GM12878 (cell line): Measurements from ENCODE around the gene GSG1L. TPM values are rescaled to one million over a fixed set of nuclear protein-coding genes. Genes with fewer than 3 reads are reported as not detected.

Experiments
- ATAC-seq: fragments of 200-7000 bp; cut with Tn5 transposase; 3 replicates; pipeline ENCODE4 v1.9.1; 2020; ENCODE audit warnings: mild to moderate bottlenecking, moderate library complexity
- BruUV-seq: library from RNA; stranded (reverse); fragments of 400-500 nt; replicated peaks from 2 replicates; lab custom pipeline; 2021; lab: Mats Ljungman, UMichigan
- CTCF ChIA-PET: fragments of 300-600 bp; sonication (Branson Sonifier 250); formaldehyde crosslinking; extraction: SDS; loops from one replicate; lab custom pipeline; 2021; ENCODE audit warnings: inconsistent platforms; lab: Yijun Ruan, JAX
- POLR2A ChIA-PET: fragments of 350-600 bp; formaldehyde crosslinking; extraction: SDS; loops from one replicate; lab custom pipeline; 2021; ENCODE audit warnings: inconsistent platforms; lab: Charles Lee
- RAD21 ChIA-PET: fragments of 300-600 bp; sonication (Branson Sonifier 250); formaldehyde crosslinking; loops from one replicate; lab custom pipeline; 2023; ENCODE audit warnings: antibody characterized with exemption; ENCODE audit not compliant: unreplicated experiment; lab: Charles Lee
- SMC1A ChIA-PET: fragments of 300-600 bp; sonication (Branson Sonifier 250); formaldehyde crosslinking; loops from one replicate; lab custom pipeline; 2023; ENCODE audit not compliant: unreplicated experiment, uncharacterized antibody; lab: Charles Lee
- DNase-seq: peaks from one replicate; pipeline ENCODE4 v3.0.0-alpha.2; 2011; ENCODE audit warnings: low read depth, low spot score
- FAIRE-seq: peaks from 3 replicates; lab custom pipeline; 2011; peaks lifted over from hg19 to GRCh38; lab: Jason Lieb, UNC
- H2AFZ ChIP-seq: 2 replicates; pipeline ENCODE4 v1.6.0; 2011; ENCODE audit warnings: low read depth, low read length, control low read depth; ENCODE audit not compliant: control insufficient read depth
- H3K27ac ChIP-seq: 2 replicates; pipeline ENCODE4 v1.5.1; 2011; ENCODE audit warnings: control low read depth; ENCODE audit not compliant: control insufficient read depth, insufficient read depth
- H3K27me3 ChIP-seq, 2 experiments: replicated peaks in 1 of 2; 2 replicates each; pipeline versions ENCODE4 v1.6.0 to v1.6.1; 2011; ENCODE audit warnings: low read length in 1 of 2; ENCODE audit not compliant: control insufficient read depth in 2 of 2, insufficient read depth in 2 of 2
- H3K36me3 ChIP-seq, 2 experiments: 2 replicates each; pipeline ENCODE4 v1.5.1; 2011; ENCODE audit warnings: low read length in 1 of 2; ENCODE audit not compliant: control insufficient read depth in 2 of 2, insufficient read depth in 2 of 2
- H3K4me1 ChIP-seq: 2 replicates; pipeline ENCODE4 v1.6.1; 2011; ENCODE audit warnings: mild to moderate bottlenecking, low read length, moderate library complexity, mixed read lengths; ENCODE audit not compliant: control insufficient read depth, insufficient read depth
- H3K4me2 ChIP-seq: 2 replicates; pipeline ENCODE4 v1.6.0; 2011; ENCODE audit warnings: control low read depth; ENCODE audit not compliant: control insufficient read depth, insufficient read depth
- H3K4me3 ChIP-seq: fragments of 200-600 bp; sonication (generic); 2 replicates; pipeline ENCODE4 v1.5.1; 2016
- H3K79me2 ChIP-seq: 2 replicates; pipeline ENCODE4 v1.6.0; 2011; ENCODE audit warnings: low read length; ENCODE audit not compliant: control insufficient read depth, insufficient read depth
- H3K9ac ChIP-seq: 2 replicates; pipeline ENCODE4 v1.8.0; 2011; ENCODE audit warnings: low read length, control low read depth, mixed read lengths; ENCODE audit not compliant: control insufficient read depth, insufficient read depth
- H3K9me3 ChIP-seq: replicated peaks from 3 replicates; pipeline ENCODE4 v1.5.1; 2011; ENCODE audit warnings: mild to moderate bottlenecking, low read length; ENCODE audit not compliant: control insufficient read depth, insufficient read depth
- H4K20me1 ChIP-seq: 2 replicates; pipeline ENCODE4 v1.6.0; 2011; ENCODE audit not compliant: control insufficient read depth, insufficient read depth
- EED ChIP-seq: sonication (generic); IDR thresholded peaks from 2 replicates; pipeline ENCODE4 v1.6.1; 2016; ENCODE audit warnings: antibody characterized with exemption, low read depth
- GABPA ChIP-seq: IDR thresholded peaks from 2 replicates; pipeline ENCODE4 v1.6.1; 2014; ENCODE audit warnings: antibody characterized with exemption, low read depth, mild to moderate bottlenecking, inconsistent platforms
- HDAC2 ChIP-seq: fragments of 200-600 bp; sonication (generic); IDR thresholded peaks from 2 replicates; pipeline ENCODE4 v1.6.1; 2017
- HDAC6 ChIP-seq: fragments of 200-600 bp; sonication (generic); IDR thresholded peaks from one replicate; pipeline ENCODE4 v1.8.0; 2017; ENCODE audit warnings: antibody characterized with exemption; ENCODE audit not compliant: unreplicated experiment
- POLR2A ChIP-seq: IDR thresholded peaks from 2 replicates; pipeline ENCODE4 v1.6.1; 2011; ENCODE audit warnings: low read depth, mild to moderate bottlenecking, low read length
- POLR2AphosphoS2 ChIP-seq: IDR thresholded peaks from 2 replicates; pipeline ENCODE4 v1.6.1; 2011; ENCODE audit warnings: low read depth, mild to moderate bottlenecking, low read length, improper control_type of control experiment, moderate library complexity
- RB1 ChIP-seq: fragments of 450-650 bp; formaldehyde crosslinking; IDR thresholded peaks from 2 replicates; pipeline ENCODE4 v1.6.1; 2017; ENCODE audit warnings: mild to moderate bottlenecking, borderline replicate concordance
- SMAD1 ChIP-seq: fragments of 450-650 bp; IDR thresholded peaks from 2 replicates; pipeline ENCODE4 v1.6.1; 2018; ENCODE audit warnings: mild to moderate bottlenecking, low read depth; ENCODE audit not compliant: partially characterized antibody
- SP1 ChIP-seq: IDR thresholded peaks from one replicate; pipeline ENCODE4 v1.6.1; 2011; ENCODE audit warnings: low read depth, low read length
- TBL1XR1 ChIP-seq: IDR thresholded peaks from 2 replicates; pipeline ENCODE4 v1.6.1; 2012; ENCODE audit warnings: low read depth, low read length, improper control_type of control experiment
- ZNF274 ChIP-seq: IDR thresholded peaks from one replicate; pipeline ENCODE4 v1.8.0; 2011; ENCODE audit not compliant: insufficient read length, insufficient read depth
- ZNF687 ChIP-seq: fragments of 450-650 bp; IDR thresholded peaks from 2 replicates; pipeline ENCODE4 v1.6.1; 2017; ENCODE audit warnings: mild to moderate bottlenecking, moderate library complexity
- WGBS: methylation state at CpG from one replicate; pipeline ENCODE4 v1.1.6; 2016; ENCODE audit warnings: low lambda C conversion rate; ENCODE audit not compliant: insufficient replicate concordance, insufficient coverage; ENCODE audit errors: missing lambda C conversion rate; 5-methylcytosine and 5-hydroxymethylcytosine counted together
- in situ Hi-C: fragments of 300-500 bp; cut with MboI; formaldehyde crosslinking; loops from 9 replicates; pipeline ENCODE4 v1.14.3; 2018; ENCODE audit warnings: mixed read lengths
- intact Hi-C: fragments of 100-400 bp; cut with micrococcal nuclease; formaldehyde crosslinking; loops from one replicate; pipeline ENCODE4 v1.14.2; 2022; ENCODE audit not compliant: unreplicated experiment
- polyA plus RNA-seq, 11 experiments: library from polyadenylated mRNA; depleted of rRNA in 4 of 11; unstranded in 6 of 11; stranded (reverse) in 5 of 11; fragments of >200 nt; fragmentation: Nextera tagmentation in 4 of 11; fragmentation: Illumina TruSeq in 1 of 11; extraction: Ambion mirVana in 4 of 11; extraction: Trizol in 1 of 11; gene quantifications; 1 replicate in 1 of 11; 2 replicates in 10 of 11; pipeline versions ENCODE4 v1.2.1 to v1.2.3, GENCODE V29; 2011 to 2016; ENCODE audit warnings: inconsistent platforms in 2 of 11, missing spikeins in 2 of 11, low read depth in 1 of 11
- total RNA-seq, 4 experiments: library from RNA; depleted of rRNA in 3 of 4; stranded (reverse); fragments of >200 nt in 3 of 4; fragmentation: Illumina TruSeq in 1 of 4; extraction: Trizol in 1 of 4; gene quantifications; 2 replicates each; pipeline versions ENCODE4 v1.2.1 to v1.2.3, GENCODE V29; 2013 to 2021

Gene GSG1L
- total and polyA plus RNA-seq, 10 of the 15 experiments (the other 5 are each of a cell fraction or from before 2014, with no cell fraction given): not detected

GRCh38 chr16:27805828-27806351 is 257.6 kb downstream of the GSG1L start:
- no peaks in the 10 kb centered on the region for H4K20me1 ChIP-seq
- no peak for TF ChIP-seq ZNF687
- no peak for TF ChIP-seq HDAC2
- TF ChIP-seq SP1: no peak
- no peak for TF ChIP-seq RB1
- TF ChIP-seq TBL1XR1: no peak
- no peak for TF ChIP-seq SMAD1
- TF ChIP-seq GABPA: no peak
- TF ChIP-seq POLR2A: no peak
- no peak for TF ChIP-seq ZNF274
- TF ChIP-seq EED: no peak
- no peak for TF ChIP-seq HDAC6
- TF ChIP-seq POLR2AphosphoS2: no peak
- no peak overlapping the region for H3K27ac ChIP-seq
- in situ Hi-C loops (no loop called here), intact Hi-C loops (no loop called here)
- H3K9me3 ChIP-seq: no peaks in the 10 kb centered on the region
- no peaks in the 10 kb centered on the region for H3K4me1 ChIP-seq
- CTCF ChIA-PET: no interaction called here
- no peaks in the 10 kb centered on the region for H3K36me3 ChIP-seq
- BruUV-seq: no TSS peak
- H3K9ac ChIP-seq: no peak overlapping the region
- no peak overlapping the region for H2AFZ ChIP-seq
- POLR2A ChIA-PET: no interaction called here
- no peak overlapping the region for H3K4me2 ChIP-seq
- H3K27me3 ChIP-seq: no peaks in the 10 kb centered on the region; a peak in 2 of 4 replicates
- whole genome bisulfite sequencing: 4% methylated on average over 5 of the region's 5 CpGs
- RAD21 ChIA-PET: no interaction called here
- ATAC-seq (no peak), DNase-seq (no peak), FAIRE-seq (no peak)
- no peak overlapping the region for H3K4me3 ChIP-seq
- SMC1A ChIA-PET: no interaction called here
- no peaks in the 10 kb centered on the region for H3K79me2 ChIP-seq
